GM21367 (cell line): ENCODE results near the gene TMEM163.
"Not testable (repeated sequence)": the region's sequence is repeated elsewhere in the genome, so short reads cannot be mapped to it uniquely, and the experiment has no call there.

ENCODE experiments used
- ATAC-seq: cut with Tn5 transposase; IDR thresholded peaks from one replicate; pipeline ENCODE4 v1.9.1; 2021; ENCODE audit not compliant: unreplicated experiment

Gene TMEM163

GRCh38 chr2:134583462-134583861 lies 135.3 kb downstream of the TMEM163 start:
- no peak for ATAC-seq

GRCh38 chr2:134582547-134582899 lies 136.3 kb downstream of the TMEM163 start:
- peak; percentile 43 for ATAC-seq

GRCh38 chr2:134581877-134582546 lies 136.8 kb downstream of the TMEM163 start:
- ATAC-seq = peak; percentile 78

- no peak for ATAC-seq
Measured at GRCh38 chr2:134578316-134578715, 140.5 kb downstream of the TMEM163 start.

- no peak for ATAC-seq
Measured at GRCh38 chr2:134576478-134576877, 142.3 kb downstream of the TMEM163 start.

- ATAC-seq = no peak
Measured at GRCh38 chr2:134575888-134576287, 142.9 kb downstream of the TMEM163 start.

- ATAC-seq = no peak
Measured at GRCh38 chr2:134574611-134575330, 144.0 kb downstream of the TMEM163 start.

GRCh38 chr2:134573724-134574123 lies 145.1 kb downstream of the TMEM163 start:
- no peak for ATAC-seq

- no peak for ATAC-seq
Measured at GRCh38 chr2:134573085-134573370, 145.8 kb downstream of the TMEM163 start.

- ATAC-seq = no peak
Measured at GRCh38 chr2:134572314-134573084, 146.3 kb downstream of the TMEM163 start.

- no peak for ATAC-seq
Measured at GRCh38 chr2:134570676-134571075, 148.1 kb downstream of the TMEM163 start.

GRCh38 chr2:134568413-134568812 lies 150.4 kb downstream of the TMEM163 start:
- no peak for ATAC-seq

GRCh38 chr2:134567666-134568065 lies 151.1 kb downstream of the TMEM163 start:
- ATAC-seq = no peak

GRCh38 chr2:134564955-134565354 lies 153.8 kb downstream of the TMEM163 start:
- not testable (repeated sequence) for ATAC-seq

GRCh38 chr2:134564549-134564948 lies 154.3 kb downstream of the TMEM163 start:
- no peak for ATAC-seq

GRCh38 chr2:134558208-134558830 lies 160.5 kb downstream of the TMEM163 start:
- no peak for ATAC-seq

GRCh38 chr2:134555411-134555810 lies 163.4 kb downstream of the TMEM163 start:
- no peak for ATAC-seq

- no peak for ATAC-seq
Measured at GRCh38 chr2:134553657-134554056, 165.1 kb downstream of the TMEM163 start.

GRCh38 chr2:134550566-134551164 lies 168.1 kb downstream of the TMEM163 start:
- no peak for ATAC-seq

GRCh38 chr2:134549104-134549503 lies 169.7 kb downstream of the TMEM163 start:
- ATAC-seq = no peak

- no peak for ATAC-seq
Measured at GRCh38 chr2:134540990-134541389, 177.8 kb downstream of the TMEM163 start.
